ENCODE results near the gene HTRA1.

- TF ChIP-seq CTCF (conservative IDR thresholded peaks at IDR 0.05) (no peak), ZFX (IDR thresholded peaks at IDR 0.05) (no peak)
Observed at GRCh38 chr10:122424059-122424458, 37.3 kb upstream of the HTRA1 start.

Data from C4-2B (cell line).